AG04450 (cell line): Measurements from ENCODE around the gene UBD. TPM values are rescaled to one million over a fixed set of nuclear protein-coding genes. Genes with fewer than 3 reads are reported as not detected.

Experiments used
- CTCF ChIA-PET: fragments of 300-600, 350-600 bp; formaldehyde crosslinking; extraction: SDS; loops from one replicate; lab custom pipeline; 2022; ENCODE audit warnings: antibody characterized with exemption, inconsistent platforms; lab: Charles Lee
- POLR2A ChIA-PET: fragments of 350-600 bp; formaldehyde crosslinking; extraction: SDS; loops from one replicate; lab custom pipeline; 2021; ENCODE audit warnings: antibody characterized with exemption, inconsistent platforms; lab: Yijun Ruan, JAX
- DNase-seq: peaks from one replicate; pipeline ENCODE4 v3.0.0-alpha.2; 2011; ENCODE audit warnings: low read depth, low spot score
- H3K27ac ChIP-seq: one replicate; pipeline ENCODE4 v1.5.1; 2012; ENCODE audit warnings: low read depth, low read length, control low read depth
- H3K27me3 ChIP-seq: one replicate; pipeline ENCODE4 v1.6.0; 2012; ENCODE audit warnings: low read length; ENCODE audit not compliant: control insufficient read depth, insufficient read depth
- H3K4me3 ChIP-seq: 2 replicates; pipeline ENCODE4 v1.5.1; 2011; ENCODE audit warnings: mild to moderate bottlenecking, low read depth, low read length, control low read depth
- H3K9me3 ChIP-seq: 2 replicates; pipeline ENCODE4 v1.5.1; 2012; ENCODE audit warnings: low read length; ENCODE audit not compliant: control insufficient read depth, insufficient read depth
- CTCF ChIP-seq: IDR thresholded peaks from 2 replicates; pipeline ENCODE4 v1.5.1; 2011; ENCODE audit warnings: low read depth, low read length, control low read depth, inconsistent platforms
- polyA plus RNA-seq: library from polyadenylated mRNA; depleted of rRNA; stranded (reverse); fragments of >200 nt; gene quantifications from 2 replicates; pipeline ENCODE4 v1.2.3, GENCODE V29; 2011; rRNA removed
- small RNA-seq: library from RNA; depleted of rRNA; stranded (forward); fragments of <200 nt; gene quantifications from one replicate; pipeline ENCODE3, GENCODE V24; 2012; ENCODE audit warnings: low read depth; ENCODE audit not compliant: insufficient read length

Gene UBD
- polyA plus RNA-seq, 1 experiment = not detected

DNA sequence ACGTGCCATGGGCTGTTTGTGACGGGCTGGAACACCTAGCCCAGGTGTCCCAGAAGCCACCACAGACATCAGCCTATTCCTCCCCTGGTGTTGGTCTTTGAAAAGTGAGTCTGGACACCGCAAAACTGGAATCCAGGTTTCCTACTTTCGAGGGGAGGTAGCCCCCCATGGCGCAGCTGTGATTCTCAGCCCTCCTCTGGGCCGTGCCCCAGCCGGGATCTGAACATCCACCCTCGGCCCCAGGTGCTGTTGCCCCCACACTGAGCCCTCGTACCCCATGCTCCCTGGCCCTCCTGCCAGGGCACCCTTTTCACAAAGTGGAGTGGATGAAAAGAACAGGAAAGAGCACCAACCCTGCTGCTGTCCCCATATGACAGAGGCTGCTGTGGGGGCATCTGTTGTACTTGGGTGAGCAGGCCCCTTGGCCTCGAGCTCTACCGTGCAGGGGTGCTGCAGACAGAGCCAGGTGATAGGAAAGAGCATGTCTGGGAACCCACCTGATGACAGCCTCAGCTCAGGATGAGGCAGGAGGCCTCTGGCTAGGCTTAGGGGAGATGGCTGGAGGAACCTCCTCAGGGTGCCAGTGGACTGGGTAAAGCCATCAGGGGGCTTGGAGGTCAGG, 53.0 kb downstream of the UBD start:
- ChIA-PET POLR2A (no interaction called here), CTCF (no interaction called here)
- Histone ChIP-seq H3K27ac (no peak overlapping the region), H3K27me3 (no peaks in the 10 kb centered on the region), H3K4me3 (no peak overlapping the region), H3K9me3 (peaks cover 6% of the 10 kb centered on the region; the same call in 1 of the 2 replicates)
- no peak for TF ChIP-seq CTCF
- DNase-seq = no peak

- no peak for TF ChIP-seq CTCF
- no peaks in the 10 kb centered on the region for H3K27me3 ChIP-seq
- CTCF ChIA-PET = no interaction called here
- POLR2A ChIA-PET = no interaction called here
- H3K27ac ChIP-seq = no peak overlapping the region
- no peak for DNase-seq
- no peak overlapping the region for H3K4me3 ChIP-seq
- peaks cover 10% of the 10 kb centered on the region; the same call in 1 of the 2 replicates for H3K9me3 ChIP-seq
Measured at GRCh38 chr6:29505808-29506207, 53.7 kb downstream of the UBD start.

Small RNA genes lying within 50 kb of the gene (small RNA-seq; reads per million reads assigned to genes)
- gene SNORD32B = not detected
- gene TMEM183AP1 = not detected

Other genes starting within 250 kb of the UBD start
- gene OR5V1, start 190.9 kb downstream of the UBD start, polyA plus RNA-seq = not detected in 2 replicates
- gene OR12D3, start 184.4 kb downstream of the UBD start, polyA plus RNA-seq = not detected in 2 replicates
- not detected in 2 replicates for gene OR12D2, start 164.1 kb downstream of the UBD start, polyA plus RNA-seq
- not detected in 2 replicates for gene OR12D1, start 144.8 kb downstream of the UBD start, polyA plus RNA-seq
- gene OR10C1, start 120.4 kb downstream of the UBD start, polyA plus RNA-seq = not detected in 2 replicates
- gene OR11A1, start 102.7 kb downstream of the UBD start, polyA plus RNA-seq = not detected in 2 replicates
- not detected in 2 replicates for gene OR2H1, start 102.6 kb downstream of the UBD start, polyA plus RNA-seq
- gene MAS1L, start 71.8 kb downstream of the UBD start, polyA plus RNA-seq = not detected in 2 replicates
- not detected in 2 replicates for gene OR2H2, start 25.4 kb upstream of the UBD start, polyA plus RNA-seq
- gene GABBR1, start 73.5 kb upstream of the UBD start, polyA plus RNA-seq = 14.6 and 16.5 TPM in 2 replicates
- not detected in 2 replicates for gene MOG, start 97.4 kb upstream of the UBD start, polyA plus RNA-seq
- not detected in 2 replicates for gene ZFP57, start 121.4 kb upstream of the UBD start, polyA plus RNA-seq
- 0.12 TPM in 1 of 2 replicates, not detected in the other for gene HLA-F, start 163.7 kb upstream of the UBD start, polyA plus RNA-seq